ENCODE measurements around the gene TMEM175.

Gene TMEM175

DNA sequence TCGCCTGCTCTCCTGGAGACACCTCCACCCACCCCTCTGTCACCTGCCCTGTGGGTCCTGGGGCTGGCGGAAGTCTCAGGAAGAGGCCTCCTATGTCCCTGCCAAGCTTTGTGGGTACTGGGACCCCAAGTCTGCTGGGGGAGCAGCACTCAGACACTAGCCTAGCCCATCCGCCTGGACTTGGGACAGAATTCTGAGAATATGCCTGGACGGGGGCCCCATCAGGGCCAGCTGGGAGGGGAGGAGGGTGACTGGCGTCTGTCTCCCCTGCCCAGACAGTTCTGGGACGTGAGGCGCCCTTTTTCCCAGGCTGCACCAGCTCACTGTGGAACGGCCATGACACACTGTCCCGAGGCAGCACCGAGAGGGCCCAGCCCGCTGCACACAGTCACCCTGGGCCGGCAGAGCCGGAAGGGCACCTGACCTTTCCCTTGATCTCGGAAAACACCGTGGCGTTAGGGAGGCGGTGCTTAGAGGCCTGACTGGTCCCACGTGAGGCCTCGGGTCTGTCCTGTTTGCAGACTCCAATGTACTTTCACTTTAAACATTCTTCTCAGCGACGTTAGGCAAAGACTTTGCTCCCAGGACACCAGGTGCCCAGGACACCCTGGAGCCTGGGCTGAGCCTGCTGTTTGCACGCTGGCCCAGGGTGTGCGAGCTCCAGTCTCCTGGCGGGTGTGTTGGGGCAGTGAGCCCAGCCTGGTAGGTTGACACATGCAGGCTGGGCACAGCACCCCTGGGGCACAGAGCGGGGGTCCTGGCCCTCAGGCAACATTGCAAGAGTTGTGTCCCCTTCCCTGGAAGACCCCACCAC, 60.2 kb downstream of the TMEM175 start:
- DNase-seq: peak; percentile 31

DNA sequence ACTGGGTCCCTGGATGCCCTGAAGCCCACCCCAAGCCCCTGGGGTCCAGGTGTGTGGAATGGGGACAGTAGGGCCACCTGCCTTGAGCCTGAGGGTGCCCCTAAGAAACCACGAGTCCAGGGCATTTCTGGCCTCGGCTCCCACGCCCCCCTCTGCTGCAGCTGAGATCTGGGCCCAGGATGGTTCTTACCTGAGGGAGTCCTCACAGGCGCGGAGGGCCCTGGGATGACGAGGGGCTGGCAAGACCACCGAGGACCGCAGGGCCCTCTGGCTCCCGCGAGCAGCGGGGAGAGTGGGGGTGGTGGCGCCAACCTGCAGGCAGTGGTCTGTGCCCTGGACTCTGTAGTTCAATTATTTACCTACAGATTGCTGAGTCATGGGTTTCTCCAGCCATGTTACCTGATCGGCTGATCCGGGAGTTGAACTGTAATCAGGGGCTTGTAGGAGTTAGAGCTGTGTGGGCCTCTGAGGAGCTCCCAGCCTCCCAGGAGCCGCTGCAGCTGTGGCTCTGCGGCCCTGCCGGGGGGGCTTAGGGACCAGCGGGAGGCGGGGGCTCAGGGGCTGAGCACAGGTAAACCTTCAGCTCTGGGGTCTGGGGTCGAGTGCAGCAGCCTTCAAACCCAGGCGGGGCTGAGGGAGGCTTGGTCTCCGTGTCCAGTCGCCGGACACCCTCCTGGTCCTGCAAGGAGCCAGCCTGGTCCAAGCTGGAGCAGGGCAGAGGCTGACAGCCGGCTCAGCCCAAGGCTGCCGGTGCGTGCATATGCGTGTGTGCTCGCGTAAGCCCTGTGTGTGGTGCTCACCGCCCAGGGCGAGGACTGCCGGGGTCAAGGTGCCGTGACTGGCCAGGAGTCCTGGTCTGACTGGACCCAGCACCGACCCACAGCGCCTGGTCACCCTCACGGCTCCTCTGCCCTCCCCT, 61.1 kb downstream of the TMEM175 start, which contains the start of gene SLC26A1:
Gene SLC26A1, minus strand, starts transcription at position 294 of the 919 bp plus-strand sequence. CDS start 1,701 bp downstream, outside the sequence.
- no peak for DNase-seq

DNA sequence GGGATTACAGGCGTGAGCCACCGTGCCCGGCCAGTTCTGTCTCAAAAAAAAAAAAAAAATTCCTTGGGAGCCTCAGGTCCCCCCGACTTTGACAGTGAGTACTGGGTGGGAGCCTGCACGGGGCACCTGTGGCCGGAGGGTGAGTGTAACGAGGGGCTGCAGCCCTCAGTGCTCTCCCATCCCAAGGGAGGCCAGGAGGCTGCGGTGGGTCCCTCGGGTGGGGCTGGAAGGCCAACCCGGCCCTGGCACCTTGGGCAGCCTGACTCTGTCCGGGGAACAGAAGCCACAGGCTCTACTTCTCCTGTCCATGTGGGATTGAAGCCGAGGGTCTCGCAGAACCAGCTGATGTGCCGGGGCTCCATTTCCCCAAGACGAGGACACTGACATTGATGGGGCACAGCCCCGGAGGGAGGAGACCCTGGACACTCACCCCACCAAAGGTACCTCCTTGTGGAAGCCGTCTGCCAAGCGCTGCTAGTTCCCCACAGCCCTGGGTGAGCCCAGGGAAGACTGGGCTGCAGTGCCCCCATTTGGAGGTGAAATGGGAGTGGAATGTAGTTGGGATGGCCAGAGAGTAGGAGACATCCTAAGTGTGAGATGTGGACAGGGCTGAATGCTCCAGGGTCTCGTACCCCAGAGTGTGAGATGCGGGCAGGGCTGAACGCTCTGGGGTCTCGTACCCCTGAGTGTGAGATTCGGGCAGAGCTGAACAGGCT, 63.2 kb downstream of the TMEM175 start:
- no peak for DNase-seq

DNA sequence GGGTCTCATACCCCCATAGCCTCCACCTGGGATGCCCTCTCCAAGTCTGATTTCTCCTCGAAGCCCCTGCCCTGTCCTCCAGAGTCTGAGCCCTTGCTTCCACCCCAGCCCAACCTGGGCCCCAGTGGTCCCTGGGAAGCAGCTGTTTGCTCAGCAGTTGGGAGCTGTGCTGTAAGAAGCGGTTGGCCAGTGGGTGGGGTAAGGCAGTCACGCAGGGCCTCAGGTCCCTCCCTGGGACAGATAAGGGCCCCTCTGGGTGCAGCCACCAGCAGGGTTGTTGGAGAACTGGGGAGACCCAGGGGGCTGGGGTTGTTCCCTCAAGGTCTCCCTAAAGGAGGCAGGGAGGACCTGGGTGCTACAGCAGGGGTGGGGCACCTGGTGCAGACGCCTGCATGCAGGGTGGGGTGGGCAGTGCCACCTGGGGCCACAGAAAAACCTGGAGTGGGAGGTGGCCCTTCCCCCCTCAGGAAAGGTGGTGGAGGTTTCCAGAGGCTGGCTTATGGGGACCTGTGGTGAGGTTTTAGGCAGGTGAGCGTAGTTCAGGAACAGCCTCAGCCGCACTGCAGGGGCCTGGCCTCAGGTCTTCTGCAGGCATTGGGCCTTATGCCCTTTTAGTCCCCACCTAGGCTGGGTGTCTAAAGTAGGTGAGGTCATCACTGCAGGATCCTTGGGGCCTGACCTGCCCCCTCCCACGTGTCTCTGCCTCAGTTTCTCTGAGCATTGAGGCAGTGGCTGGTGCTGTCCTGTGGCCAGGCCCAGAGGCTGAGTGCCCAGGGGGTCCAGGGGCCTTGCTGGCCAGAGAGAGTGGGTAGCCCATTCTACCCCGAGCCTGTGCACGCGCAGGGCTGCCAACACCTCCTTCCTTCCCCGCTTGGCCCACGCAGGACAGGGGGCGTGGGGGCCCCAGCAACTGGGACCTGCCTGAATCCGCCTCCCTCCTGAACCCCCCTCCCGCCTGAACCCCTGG, 64.1 kb downstream of the TMEM175 start:
- no peak for DNase-seq

DNA sequence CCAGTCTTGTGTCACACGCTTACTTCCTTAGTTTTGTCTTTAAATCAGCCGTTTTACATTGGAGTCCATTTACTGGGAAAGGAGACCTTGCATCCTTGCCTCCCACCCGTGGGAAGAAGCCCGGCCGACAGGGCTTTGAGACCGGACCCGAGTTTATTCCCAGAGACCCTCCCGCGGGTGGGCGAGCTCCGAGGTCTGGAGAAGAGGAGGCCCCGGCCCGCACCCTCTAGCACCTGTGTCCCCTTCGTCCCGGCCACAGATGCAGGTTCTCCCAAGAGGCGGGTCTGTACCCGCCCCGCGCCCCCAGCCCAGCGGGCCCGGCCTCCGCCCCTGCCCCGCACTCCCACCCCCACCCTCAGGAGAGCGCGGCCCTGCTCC, 64.7 kb downstream of the TMEM175 start:
- DNase-seq: no peak

- peak; percentile 34 for DNase-seq
These were observed 65.3 kb downstream of the TMEM175 start for GRCh38 chr4:997375-998071.

- peak; percentile 34 for DNase-seq
These were observed 65.9 kb downstream of the TMEM175 start for GRCh38 chr4:998096-998691.

GRCh38 chr4:999240-999863, 67.1 kb downstream of the TMEM175 start:
- peak; percentile 28 for DNase-seq

GRCh38 chr4:999882-1000425, 67.7 kb downstream of the TMEM175 start:
- DNase-seq: no peak

- peak; percentile 27 for DNase-seq
These were observed 68.5 kb downstream of the TMEM175 start for GRCh38 chr4:1000686-1001260.

DNA sequence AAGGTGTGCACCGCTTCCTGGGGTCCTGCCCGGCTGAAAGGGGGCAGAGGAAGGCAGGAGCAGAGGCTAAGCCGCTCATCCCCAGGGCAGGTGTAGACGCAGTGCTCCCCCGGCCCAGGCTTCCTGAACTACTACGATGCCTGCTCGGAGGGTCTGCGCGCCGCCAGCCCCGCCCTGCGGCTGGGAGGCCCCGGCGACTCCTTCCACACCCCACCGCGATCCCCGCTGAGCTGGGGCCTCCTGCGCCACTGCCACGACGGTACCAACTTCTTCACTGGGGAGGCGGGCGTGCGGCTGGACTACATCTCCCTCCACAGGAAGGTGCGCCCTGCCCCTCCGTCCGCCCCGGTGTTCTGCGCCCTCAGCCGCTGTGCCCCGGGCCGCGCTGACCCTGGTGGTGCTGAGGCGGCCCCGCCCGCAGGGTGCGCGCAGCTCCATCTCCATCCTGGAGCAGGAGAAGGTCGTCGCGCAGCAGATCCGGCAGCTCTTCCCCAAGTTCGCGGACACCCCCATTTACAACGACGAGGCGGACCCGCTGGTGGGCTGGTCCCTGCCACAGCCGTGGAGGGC, 69.4 kb downstream of the TMEM175 start:
- peak; percentile 29 for DNase-seq

GRCh38 chr4:1002131-1002630, 69.9 kb downstream of the TMEM175 start:
- peak; percentile 28 for DNase-seq

DNA sequence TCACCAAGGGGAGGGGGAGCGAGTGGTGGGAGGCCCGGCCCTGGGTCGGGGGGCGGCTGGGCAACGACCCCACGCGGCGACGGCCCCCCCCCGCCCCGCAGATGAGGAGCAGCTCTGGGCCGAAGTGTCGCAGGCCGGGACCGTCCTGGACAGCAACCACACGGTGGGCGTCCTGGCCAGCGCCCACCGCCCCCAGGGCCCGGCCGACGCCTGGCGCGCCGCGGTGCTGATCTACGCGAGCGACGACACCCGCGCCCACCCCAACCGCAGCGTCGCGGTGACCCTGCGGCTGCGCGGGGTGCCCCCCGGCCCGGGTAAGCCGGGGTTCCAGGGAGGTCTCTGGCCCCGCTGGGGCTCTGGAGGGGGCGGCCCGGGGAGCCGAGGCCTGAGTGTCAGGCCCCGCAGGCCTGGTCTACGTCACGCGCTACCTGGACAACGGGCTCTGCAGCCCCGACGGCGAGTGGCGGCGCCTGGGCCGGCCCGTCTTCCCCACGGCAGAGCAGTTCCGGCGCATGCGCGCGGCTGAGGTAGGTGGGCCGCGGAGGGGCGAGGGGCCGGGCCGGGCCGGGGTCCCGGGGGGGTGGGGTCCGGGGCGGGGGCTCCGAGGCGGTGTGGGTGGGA, 70.5 kb downstream of the TMEM175 start:
- peak; percentile 31 for DNase-seq

DNA sequence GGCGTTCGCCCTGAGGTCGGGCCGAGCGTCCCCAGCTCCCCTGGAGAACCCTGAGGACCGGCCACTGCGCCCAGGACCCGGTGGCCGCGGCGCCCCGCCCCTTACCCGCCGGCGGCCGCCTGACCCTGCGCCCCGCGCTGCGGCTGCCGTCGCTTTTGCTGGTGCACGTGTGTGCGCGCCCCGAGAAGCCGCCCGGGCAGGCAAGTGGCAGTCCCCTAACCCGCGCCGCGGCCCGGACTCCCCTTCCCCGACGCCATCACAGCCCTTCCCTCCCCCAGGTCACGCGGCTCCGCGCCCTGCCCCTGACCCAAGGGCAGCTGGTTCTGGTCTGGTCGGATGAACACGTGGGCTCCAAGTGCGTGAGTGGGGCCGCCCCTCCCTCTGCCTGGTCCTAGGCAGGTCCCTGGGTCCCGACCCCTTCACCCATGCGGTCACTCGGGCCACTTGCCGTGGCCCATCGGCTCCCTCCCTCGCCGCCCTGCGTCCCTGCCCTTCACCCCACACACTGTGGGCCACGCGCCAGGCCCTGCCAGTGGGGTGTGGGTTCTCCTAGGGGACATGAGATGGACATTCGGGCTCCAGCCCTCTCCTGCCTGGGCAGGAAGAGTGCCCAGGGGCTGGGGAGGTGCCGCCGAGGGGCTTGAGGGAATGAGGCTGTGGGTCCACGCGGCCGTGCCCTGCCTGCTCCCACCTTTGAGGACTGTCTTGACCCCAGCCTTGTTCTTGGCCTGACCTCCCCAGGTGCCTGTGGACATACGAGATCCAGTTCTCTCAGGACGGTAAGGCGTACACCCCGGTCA, 71.2 kb downstream of the TMEM175 start:
- DNase-seq: no peak

GRCh38 chr4:1004071-1004418, 71.8 kb downstream of the TMEM175 start:
- DNase-seq: no peak

- DNase-seq: no peak
These were observed 72.6 kb downstream of the TMEM175 start for GRCh38 chr4:1004557-1005485.

DNA sequence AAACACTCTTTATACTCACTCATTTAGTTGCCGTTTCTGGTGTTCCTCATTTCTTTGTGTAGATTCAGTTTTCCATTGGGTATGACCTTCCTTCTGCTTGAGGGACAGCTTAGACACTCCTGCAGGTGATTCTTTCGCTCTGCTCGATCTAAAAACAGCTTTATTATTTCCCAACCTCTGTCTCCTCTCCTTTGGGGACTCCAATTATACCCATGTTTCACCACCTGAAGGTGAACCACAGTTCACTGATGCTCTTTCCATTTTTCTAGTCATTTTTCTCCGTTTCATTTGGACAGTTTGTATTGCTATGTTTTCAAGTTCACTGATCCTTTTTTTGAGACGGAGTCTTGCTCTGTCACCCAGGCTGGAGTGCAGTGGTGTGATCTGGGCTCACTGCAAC, 74.6 kb downstream of the TMEM175 start:
- no peak for DNase-seq

All from left hindlimb (tissue), 1 donor.